HepG2 (cell line): ENCODE data around the gene R3HCC1L. TPM values are rescaled to one million over a fixed set of nuclear protein-coding genes. Genes with fewer than 3 reads are reported as not detected.
A peak's percentile ranks its signal among the peaks of the same experiment; 100 is the strongest.

ENCODE experiments used
- EEA1 ChIP-seq: sonication (generic); formaldehyde crosslinking; IDR thresholded peaks from 2 replicates; pipeline ENCODE4 v1.5.1; 2020; ENCODE audit warnings: mild to moderate bottlenecking, missing genetic modification reagents, borderline replicate concordance
- FOXK2 ChIP-seq: fragments of 450-650 bp; IDR thresholded peaks from 2 replicates; pipeline ENCODE4 v1.6.1; 2016
- KLF9 ChIP-seq: IDR thresholded peaks from 2 replicates; pipeline ENCODE4 v1.6.1; 2016; ENCODE audit warnings: low read depth
- MIER3 ChIP-seq: IDR thresholded peaks from 2 replicates; pipeline ENCODE4 v1.6.1; 2016; ENCODE audit warnings: missing compliant biosample characterization, borderline replicate concordance
- SMC3 ChIP-seq: IDR thresholded peaks from 2 replicates; pipeline ENCODE4 v1.6.1; 2011; ENCODE audit warnings: low read length, improper control_type of control experiment
- SRSF4 ChIP-seq: fragments of 200-400 bp; formaldehyde crosslinking; IDR thresholded peaks from one replicate; pipeline ENCODE4 v1.6.1; 2018; ENCODE audit warnings: mild to moderate bottlenecking, low read depth, low read length, moderate library complexity; ENCODE audit not compliant: poor library complexity, severe bottlenecking
- TFDP1 ChIP-seq: IDR thresholded peaks from 2 replicates; pipeline ENCODE4 v1.6.1; 2016; ENCODE audit warnings: missing compliant biosample characterization, missing genetic modification reagents, borderline replicate concordance
- ZKSCAN5 ChIP-seq: sonication (generic); formaldehyde crosslinking; IDR thresholded peaks from 2 replicates; pipeline ENCODE4 v1.5.1; 2020; ENCODE audit warnings: mild to moderate bottlenecking, missing genetic modification reagents
- ZNF12 ChIP-seq: sonication (generic); formaldehyde crosslinking; IDR thresholded peaks from 2 replicates; pipeline ENCODE4 v1.5.0; 2020; ENCODE audit warnings: missing genetic modification reagents
- ZNF318 ChIP-seq: sonication (generic); formaldehyde crosslinking; IDR thresholded peaks from 2 replicates; pipeline ENCODE4 v1.4.0; 2020; ENCODE audit warnings: mild to moderate bottlenecking, missing genetic modification reagents
- ZNF616 ChIP-seq: sonication (generic); formaldehyde crosslinking; IDR thresholded peaks from 2 replicates; pipeline ENCODE4 v1.5.0; 2020; ENCODE audit warnings: low read depth, mild to moderate bottlenecking, missing genetic modification reagents
- ZNF629 ChIP-seq: sonication (generic); formaldehyde crosslinking; conservative IDR thresholded peaks from 2 replicates; pipeline ENCODE4 v1.5.0; 2020; ENCODE audit warnings: missing genetic modification reagents
- ZNF749 ChIP-seq: sonication (generic); formaldehyde crosslinking; IDR thresholded peaks from 2 replicates; pipeline ENCODE4 v1.8.0; 2022; ENCODE audit warnings: mild to moderate bottlenecking, missing genetic modification reagents, moderate library complexity, borderline replicate concordance
- ZSCAN21 ChIP-seq: sonication (generic); formaldehyde crosslinking; IDR thresholded peaks from 2 replicates; pipeline ENCODE4 v1.8.0; 2022; ENCODE audit warnings: mild to moderate bottlenecking, missing genetic modification reagents, moderate library complexity, borderline replicate concordance
- polyA plus RNA-seq, 8 experiments: library from polyadenylated mRNA; depleted of rRNA in 3 of 8; stranded (reverse) in 7 of 8; unstranded in 1 of 8; fragments of >200 nt; fragmentation: Illumina TruSeq in 4 of 8; extraction: Trizol in 4 of 8; gene quantifications; 2 replicates each; pipeline versions ENCODE4 v1.2.1 to v1.2.3, GENCODE V29; 2011 to 2016; ENCODE audit warnings: low read depth in 4 of 8, missing spikeins in 1 of 8, mixed read lengths in 1 of 8; ENCODE audit not compliant: insufficient read depth in 1 of 8
- total RNA-seq, 5 experiments: library from RNA; depleted of rRNA; stranded (reverse); fragments of >200 nt; fragmentation: Illumina TruSeq; extraction: Trizol; gene quantifications; 2 replicates each; pipeline ENCODE4 v1.2.3, GENCODE V29; 2016; ENCODE audit warnings: low read depth in 1 of 5
- TF ChIP-seq, protein P1 (sequence below): sonication (generic); formaldehyde crosslinking; IDR thresholded peaks from 2 replicates; pipeline ENCODE4 v1.4.0; 2020; ENCODE audit warnings: missing genetic modification reagents, borderline replicate concordance

R3HCC1L gene
- total and polyA plus RNA-seq, 2 of the 13 experiments (the other 11 are each of a cell fraction or from before 2014, with no cell fraction given) = 6.5 to 12.2 TPM

DNA sequence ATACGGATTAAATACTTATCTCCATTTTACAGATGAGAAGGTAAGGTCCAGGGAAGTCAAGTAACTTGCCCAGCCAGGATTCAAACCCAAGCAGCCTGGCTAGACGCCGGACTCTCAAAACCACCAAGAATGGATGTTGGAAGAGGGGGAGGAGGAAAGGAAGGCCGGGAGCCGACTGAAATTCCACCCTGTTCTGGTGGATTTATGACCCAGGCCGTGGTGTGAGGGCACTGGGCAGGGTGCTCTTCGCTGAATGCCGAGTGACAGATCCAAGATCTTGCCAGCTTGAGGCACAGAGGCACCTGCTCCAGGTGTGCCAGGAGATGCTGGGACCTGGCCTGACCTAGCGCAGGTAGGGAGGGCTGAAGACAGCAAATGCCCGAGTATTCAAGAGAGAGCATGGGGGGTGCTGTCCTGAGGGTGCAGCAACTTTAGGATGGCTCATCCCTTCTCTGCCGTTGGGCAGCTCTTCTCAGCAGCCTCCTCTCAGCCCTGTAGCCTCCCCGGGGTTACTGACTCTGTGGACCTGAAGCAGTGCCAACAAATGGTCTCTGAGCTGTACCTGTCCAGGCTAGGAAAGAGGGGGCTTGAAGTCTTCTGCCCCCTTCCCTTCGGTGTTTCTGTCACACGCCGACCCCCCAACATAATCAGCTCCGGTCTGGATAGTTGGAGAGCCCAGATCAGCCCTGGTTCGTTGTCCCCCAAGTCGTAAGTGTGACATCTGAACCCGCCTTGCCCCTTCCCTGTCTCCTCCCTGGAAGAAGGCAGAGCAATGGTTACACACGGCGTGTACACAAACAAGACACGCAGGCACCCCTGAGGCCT, 132.8 kb downstream of the R3HCC1L start (continued):
- TF ChIP-seq ZNF318 (CRISPR knock-in tag) (no peak), TFDP1 (CRISPR knock-in tag) (no peak), FOXK2 (no peak), ZNF616 (CRISPR knock-in tag) (no peak), ZNF749 (no peak), ZNF12 (CRISPR knock-in tag) (no peak), ZNF629 (CRISPR knock-in tag) (peak; percentile 58), MIER3 (CRISPR knock-in tag) (no peak), EEA1 (CRISPR knock-in tag) (no peak), SRSF4 (no peak), ZSCAN21 (CRISPR knock-in tag) (no peak), SMC3 (no peak), KLF9 (no peak), ZKSCAN5 (no peak)
- TF ChIP-seq, protein P1, sequence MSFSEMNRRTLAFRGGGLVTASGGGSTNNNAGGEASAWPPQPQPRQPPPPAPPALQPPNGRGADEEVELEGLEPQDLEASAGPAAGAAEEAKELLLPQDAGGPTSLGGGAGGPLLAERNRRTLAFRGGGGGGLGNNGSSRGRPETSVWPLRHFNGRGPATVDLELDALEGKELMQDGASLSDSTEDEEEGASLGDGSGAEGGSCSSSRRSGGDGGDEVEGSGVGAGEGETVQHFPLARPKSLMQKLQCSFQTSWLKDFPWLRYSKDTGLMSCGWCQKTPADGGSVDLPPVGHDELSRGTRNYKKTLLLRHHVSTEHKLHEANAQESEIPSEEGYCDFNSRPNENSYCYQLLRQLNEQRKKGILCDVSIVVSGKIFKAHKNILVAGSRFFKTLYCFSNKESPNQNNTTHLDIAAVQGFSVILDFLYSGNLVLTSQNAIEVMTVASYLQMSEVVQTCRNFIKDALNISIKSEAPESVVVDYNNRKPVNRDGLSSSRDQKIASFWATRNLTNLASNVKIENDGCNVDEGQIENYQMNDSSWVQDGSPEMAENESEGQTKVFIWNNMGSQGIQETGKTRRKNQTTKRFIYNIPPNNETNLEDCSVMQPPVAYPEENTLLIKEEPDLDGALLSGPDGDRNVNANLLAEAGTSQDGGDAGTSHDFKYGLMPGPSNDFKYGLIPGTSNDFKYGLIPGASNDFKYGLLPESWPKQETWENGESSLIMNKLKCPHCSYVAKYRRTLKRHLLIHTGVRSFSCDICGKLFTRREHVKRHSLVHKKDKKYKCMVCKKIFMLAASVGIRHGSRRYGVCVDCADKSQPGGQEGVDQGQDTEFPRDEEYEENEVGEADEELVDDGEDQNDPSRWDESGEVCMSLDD = no peak
